ENCODE results near the gene EFNA3. TPM values are rescaled to one million over a fixed set of nuclear protein-coding genes. Genes with fewer than 3 reads are reported as not detected.
A peak's percentile ranks its signal among the peaks of the same experiment; 100 is the strongest.

The EFNA3 gene
- total and polyA plus RNA-seq, 4 donors: 0.41 to 3.2 (median 1.8) TPM; not detected in 1

GRCh38 chr1:155127967-155128754, 49.5 kb downstream of the EFNA3 start:
- ATAC-seq (ENCODE audit: low FRiP score): no peak

GRCh38 chr1:155128755-155129473, 50.3 kb downstream of the EFNA3 start:
- ATAC-seq (ENCODE audit: low FRiP score) (no peak), DNase-seq (no peak)
- no peaks in the 10 kb centered on the region for H3K36me3 ChIP-seq (ENCODE audit: control insufficient read depth in 1 of 2, insufficient read depth in 2 of 2, low read length in 1 of 2)
- no peaks in the 10 kb centered on the region for H3K27me3 ChIP-seq (ENCODE audit: control insufficient read depth in 1 of 2, insufficient read depth in 2 of 2, low read length in 1 of 2)
- H3K27ac ChIP-seq (ENCODE audit: low read depth in 1 of 2, low read length in 2 of 2): no peak overlapping the region
- H3K9me3 ChIP-seq (ENCODE audit: control insufficient read depth, low read length): no peaks in the 10 kb centered on the region
- WGBS, 2 donors: 22 to 31% methylated on average over 11 to 14 of the region's 14 CpGs
- no peaks in the 10 kb centered on the region for H3K4me1 ChIP-seq (ENCODE audit: control insufficient read depth in 1 of 2, insufficient read depth in 2 of 2, low read length in 2 of 2)
- no peak overlapping the region for H3K4me3 ChIP-seq (ENCODE audit: low read length in 2 of 2)
- intact Hi-C loops (cut with DNase I): loop anchor here (5.0 kb wide), 1 partner anchor 37 kb away; no protein-coding TSS in a partner anchor

More at GRCh38 chr1:155127967-155128754, 49.5 kb downstream of the EFNA3 start:
- 5 to 7% methylated on average over 17 of the region's 17 CpGs for WGBS, 2 donors
- H3K27me3 ChIP-seq (ENCODE audit: control insufficient read depth in 1 of 2, insufficient read depth in 2 of 2, low read length in 1 of 2): no peaks in the 10 kb centered on the region
- no peaks in the 10 kb centered on the region for H3K9me3 ChIP-seq (ENCODE audit: control insufficient read depth, low read length)
- H3K4me3 ChIP-seq (ENCODE audit: low read length in 2 of 2): peak overlapping the region; percentile 1 to 18
- H3K27ac ChIP-seq (ENCODE audit: low read depth in 1 of 2, low read length in 2 of 2): no peak overlapping the region
- H3K36me3 ChIP-seq (ENCODE audit: control insufficient read depth in 1 of 2, insufficient read depth in 2 of 2, low read length in 1 of 2): no peaks in the 10 kb centered on the region
- no peak for DNase-seq
- intact Hi-C loops (cut with DNase I): loop anchor here (5.0 kb wide), 1 partner anchor 36 kb away; no protein-coding TSS in a partner anchor
- H3K4me1 ChIP-seq (ENCODE audit: control insufficient read depth in 1 of 2, insufficient read depth in 2 of 2, low read length in 2 of 2): no peaks in the 10 kb centered on the region

GRCh38 chr1:155130272-155131006, 51.8 kb downstream of the EFNA3 start:
- Histone ChIP-seq H3K9me3 (ENCODE audit: control insufficient read depth, low read length) (no peaks in the 10 kb centered on the region), H3K36me3 (ENCODE audit: control insufficient read depth in 1 of 2, insufficient read depth in 2 of 2, low read length in 1 of 2) (no peaks in the 10 kb centered on the region), H3K4me1 (ENCODE audit: control insufficient read depth in 1 of 2, insufficient read depth in 2 of 2, low read length in 2 of 2) (no peaks in the 10 kb centered on the region), H3K27ac (ENCODE audit: low read depth in 1 of 2, low read length in 2 of 2) (no peak overlapping the region), H3K27me3 (ENCODE audit: control insufficient read depth in 1 of 2, insufficient read depth in 2 of 2, low read length in 1 of 2) (no peaks in the 10 kb centered on the region), H3K4me3 (ENCODE audit: low read length in 2 of 2) (no peak overlapping the region)
- DNase-seq (no peak), ATAC-seq (ENCODE audit: low FRiP score) (no peak)
- 53 to 54% methylated on average over 6 of the region's 6 CpGs for WGBS, 2 donors
- intact Hi-C loops (cut with DNase I): no loop called here

GRCh38 chr1:155131285-155131684, 52.6 kb downstream of the EFNA3 start:
- Histone ChIP-seq H3K36me3 (ENCODE audit: control insufficient read depth in 1 of 2, insufficient read depth in 2 of 2, low read length in 1 of 2) (no peaks in the 10 kb centered on the region), H3K27ac (ENCODE audit: low read depth in 1 of 2, low read length in 2 of 2) (no peak overlapping the region), H3K4me1 (ENCODE audit: control insufficient read depth in 1 of 2, insufficient read depth in 2 of 2, low read length in 2 of 2) (no peaks in the 10 kb centered on the region), H3K27me3 (ENCODE audit: control insufficient read depth in 1 of 2, insufficient read depth in 2 of 2, low read length in 1 of 2) (no peaks in the 10 kb centered on the region), H3K4me3 (ENCODE audit: low read length in 2 of 2) (no peak overlapping the region), H3K9me3 (ENCODE audit: control insufficient read depth, low read length) (no peaks in the 10 kb centered on the region)
- ATAC-seq (ENCODE audit: low FRiP score) (no peak), DNase-seq (no peak)
- 89 to 91% methylated on average over 8 of the region's 8 CpGs for WGBS, 2 donors
- intact Hi-C loops (cut with DNase I): no loop called here

- Histone ChIP-seq H3K36me3 (ENCODE audit: control insufficient read depth in 1 of 2, insufficient read depth in 2 of 2, low read length in 1 of 2) (no peaks in the 10 kb centered on the region), H3K4me3 (ENCODE audit: low read length in 2 of 2) (no peak overlapping the region), H3K9me3 (ENCODE audit: control insufficient read depth, low read length) (no peaks in the 10 kb centered on the region), H3K27me3 (ENCODE audit: control insufficient read depth in 1 of 2, insufficient read depth in 2 of 2, low read length in 1 of 2) (no peaks in the 10 kb centered on the region), H3K4me1 (ENCODE audit: control insufficient read depth in 1 of 2, insufficient read depth in 2 of 2, low read length in 2 of 2) (no peaks in the 10 kb centered on the region), H3K27ac (ENCODE audit: low read depth in 1 of 2, low read length in 2 of 2) (no peak overlapping the region)
- ATAC-seq (ENCODE audit: low FRiP score) (no peak), DNase-seq (no peak)
- 66 to 70% methylated on average over 2 of the region's 2 CpGs for WGBS, 2 donors
- intact Hi-C loops (cut with DNase I): no loop called here
Observed at GRCh38 chr1:155131856-155132255, 53.2 kb downstream of the EFNA3 start.

- DNase-seq (no peak), ATAC-seq (ENCODE audit: low FRiP score) (no peak)
- Histone ChIP-seq H3K4me3 (ENCODE audit: low read length in 2 of 2) (no peak overlapping the region), H3K27me3 (ENCODE audit: control insufficient read depth in 1 of 2, insufficient read depth in 2 of 2, low read length in 1 of 2) (no peaks in the 10 kb centered on the region), H3K36me3 (ENCODE audit: control insufficient read depth in 1 of 2, insufficient read depth in 2 of 2, low read length in 1 of 2) (no peaks in the 10 kb centered on the region), H3K4me1 (ENCODE audit: control insufficient read depth in 1 of 2, insufficient read depth in 2 of 2, low read length in 2 of 2) (no peaks in the 10 kb centered on the region), H3K27ac (ENCODE audit: low read depth in 1 of 2, low read length in 2 of 2) (no peak overlapping the region), H3K9me3 (ENCODE audit: control insufficient read depth, low read length) (no peaks in the 10 kb centered on the region)
- 78 to 82% methylated on average over 7 of the region's 7 CpGs for WGBS, 2 donors
- intact Hi-C loops (cut with DNase I): no loop called here
Observed at GRCh38 chr1:155133799-155134281, 55.2 kb downstream of the EFNA3 start.

- DNase-seq (no peak), ATAC-seq (ENCODE audit: low FRiP score) (no peak)
- H3K27ac ChIP-seq (ENCODE audit: low read depth in 1 of 2, low read length in 2 of 2): peak overlapping the region in 1 of 2 donors; percentile 13
- WGBS, 2 donors: 51 to 57% methylated on average over 1 of the region's 1 CpG
- no peaks in the 10 kb centered on the region for H3K36me3 ChIP-seq (ENCODE audit: control insufficient read depth in 1 of 2, insufficient read depth in 2 of 2, low read length in 1 of 2)
- intact Hi-C loops (cut with DNase I): no loop called here
- H3K9me3 ChIP-seq (ENCODE audit: control insufficient read depth, low read length): no peaks in the 10 kb centered on the region
- H3K4me1 ChIP-seq (ENCODE audit: control insufficient read depth in 1 of 2, insufficient read depth in 2 of 2, low read length in 2 of 2): no peaks in the 10 kb centered on the region
- H3K27me3 ChIP-seq (ENCODE audit: control insufficient read depth in 1 of 2, insufficient read depth in 2 of 2, low read length in 1 of 2): no peaks in the 10 kb centered on the region
- no peak overlapping the region for H3K4me3 ChIP-seq (ENCODE audit: low read length in 2 of 2)
Observed at GRCh38 chr1:155134322-155134721, 55.7 kb downstream of the EFNA3 start.

- no peaks in the 10 kb centered on the region for H3K4me1 ChIP-seq (ENCODE audit: control insufficient read depth in 1 of 2, insufficient read depth in 2 of 2, low read length in 2 of 2)
- peak; percentile 87 for ATAC-seq (ENCODE audit: low FRiP score)
- H3K27me3 ChIP-seq (ENCODE audit: control insufficient read depth in 1 of 2, insufficient read depth in 2 of 2, low read length in 1 of 2): no peaks in the 10 kb centered on the region
- 0 to 2% methylated on average over 18 of the region's 18 CpGs for WGBS, 2 donors
- peak overlapping the region in 1 of 2 donors; percentile 87 for H3K27ac ChIP-seq (ENCODE audit: low read depth in 1 of 2, low read length in 2 of 2)
- no peaks in the 10 kb centered on the region for H3K9me3 ChIP-seq (ENCODE audit: control insufficient read depth, low read length)
- peak; percentile 96 to 97 for DNase-seq
- H3K4me3 ChIP-seq (ENCODE audit: low read length in 2 of 2): peak overlapping the region; percentile 46 to 51
- intact Hi-C loops (cut with DNase I): no loop called here
- H3K36me3 ChIP-seq (ENCODE audit: control insufficient read depth in 1 of 2, insufficient read depth in 2 of 2, low read length in 1 of 2): no peaks in the 10 kb centered on the region
Observed at GRCh38 chr1:155134880-155135414, 56.3 kb downstream of the EFNA3 start.

Data from aorta (tissue), 5 donors.